Activated T-cell treated with anti-CD3 and anti-CD28 coated beads, Interleukin-2, amount 50 U/mL, for 1 hour (primary cell): Measurements from ENCODE around the gene PIEZO2.

Source experiments
- DNase-seq: peaks from one replicate; pipeline ENCODE4 v3.0.0-alpha.2; 2020

Gene PIEZO2

DNA sequence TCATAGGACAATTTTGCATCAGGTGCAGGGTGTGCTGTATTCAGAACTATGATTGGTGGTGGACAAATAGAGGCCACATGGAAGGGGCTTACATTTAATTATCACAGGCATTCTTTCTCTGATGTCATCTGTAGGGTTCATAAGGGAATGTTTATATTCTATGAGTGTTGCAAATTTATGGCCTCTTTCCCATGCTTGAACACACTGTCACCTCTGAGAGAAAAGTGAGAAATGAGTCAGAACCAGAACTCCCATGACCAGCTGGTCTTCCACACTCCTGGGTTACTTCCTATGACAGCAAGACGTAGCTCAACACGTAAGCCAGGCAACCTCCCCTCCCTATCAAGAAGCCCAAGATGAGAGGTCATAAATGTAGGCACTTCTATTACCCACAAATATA lies 310.8 kb downstream of the PIEZO2 start:
- no peak for DNase-seq

DNA sequence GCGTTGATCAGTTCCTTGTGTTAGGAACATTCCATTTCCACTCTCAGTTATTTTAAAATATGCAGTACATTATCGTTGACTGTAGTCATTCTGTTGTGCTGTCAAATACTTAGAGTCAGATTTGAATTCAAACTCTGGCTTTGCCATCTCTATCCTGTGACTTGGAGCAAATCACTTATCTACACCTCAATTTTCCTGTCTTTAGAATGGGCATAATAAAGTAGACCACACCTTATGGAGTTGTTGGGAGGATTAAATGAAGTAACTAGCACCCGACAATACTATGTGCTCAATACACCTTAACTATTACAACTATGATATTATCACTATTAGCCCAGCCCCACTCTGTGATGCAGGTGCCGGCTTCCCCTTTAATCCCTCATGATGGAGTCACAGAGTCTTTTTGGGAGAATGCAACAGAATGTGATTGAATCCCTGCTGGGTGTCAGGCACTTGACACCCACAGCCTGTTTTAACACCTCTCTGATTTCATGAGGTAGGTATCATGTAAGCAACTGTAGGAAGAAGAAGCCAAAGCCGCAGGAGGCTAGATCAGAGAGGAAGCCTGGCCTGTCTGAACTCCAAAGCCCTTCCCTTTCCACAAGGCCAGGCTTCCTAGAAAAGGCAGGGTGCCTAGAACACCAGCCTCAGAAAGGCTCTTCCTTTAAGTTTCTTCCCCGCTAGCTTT lies 315.1 kb downstream of the PIEZO2 start:
- DNase-seq, result no peak

DNA sequence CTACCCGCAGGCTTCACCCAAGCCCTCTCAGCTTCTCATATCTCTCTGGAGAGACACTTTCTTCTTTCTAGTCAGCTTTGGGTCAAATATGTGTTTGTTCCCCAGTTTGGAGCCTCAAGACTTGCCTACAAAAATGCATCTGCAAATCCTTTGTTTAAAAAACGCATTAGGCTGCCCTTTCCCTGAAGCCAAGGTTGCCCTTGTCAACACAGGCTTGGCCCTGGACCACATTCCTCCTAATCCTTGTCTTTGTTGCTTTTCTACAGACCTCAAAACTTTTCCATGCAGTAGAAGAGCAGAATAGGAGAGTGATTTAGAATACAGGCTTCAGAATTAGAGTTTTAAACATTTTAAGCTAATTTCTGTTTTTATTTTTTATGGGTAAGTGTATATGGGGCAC lies 315.7 kb downstream of the PIEZO2 start:
- no peak for DNase-seq

DNA sequence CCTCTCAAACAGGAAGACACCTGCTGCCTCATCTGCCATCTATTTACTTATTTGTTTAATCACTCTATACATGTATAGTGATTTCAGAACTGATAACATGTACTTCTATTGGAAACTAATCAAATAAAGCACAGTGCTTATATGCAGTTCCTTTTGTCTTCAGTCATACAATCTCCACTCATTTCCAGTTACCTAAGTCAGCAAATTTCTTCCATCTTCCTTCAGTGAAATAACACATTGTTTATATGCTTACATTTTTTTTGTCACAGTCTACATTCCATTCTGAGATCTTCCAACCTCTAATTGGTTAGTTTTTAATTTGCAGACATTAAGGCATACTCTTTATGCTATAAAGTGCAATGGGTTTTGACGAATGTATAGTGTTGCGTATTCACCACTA lies 323.0 kb downstream of the PIEZO2 start:
- no peak for DNase-seq

DNA sequence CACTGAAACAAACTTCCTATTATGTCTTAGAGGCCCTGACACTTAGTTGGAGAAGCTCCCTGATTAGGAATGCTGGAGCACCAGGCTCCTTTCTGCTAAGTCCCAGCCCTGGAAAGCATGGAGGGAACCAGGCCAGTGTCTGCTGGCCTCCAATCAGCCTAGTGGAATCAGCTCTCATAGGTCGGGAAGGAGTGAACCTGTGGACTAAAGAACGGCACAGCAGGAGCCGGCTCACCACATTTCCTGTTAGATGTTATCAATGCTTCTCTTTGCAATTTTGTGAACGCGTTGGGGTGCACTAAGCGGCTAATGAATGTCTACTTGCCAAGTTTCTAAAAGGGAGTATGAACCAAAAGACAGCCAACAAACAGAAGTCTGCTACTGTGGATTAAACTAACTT lies 326.9 kb downstream of the PIEZO2 start:
- no peak for DNase-seq

DNA sequence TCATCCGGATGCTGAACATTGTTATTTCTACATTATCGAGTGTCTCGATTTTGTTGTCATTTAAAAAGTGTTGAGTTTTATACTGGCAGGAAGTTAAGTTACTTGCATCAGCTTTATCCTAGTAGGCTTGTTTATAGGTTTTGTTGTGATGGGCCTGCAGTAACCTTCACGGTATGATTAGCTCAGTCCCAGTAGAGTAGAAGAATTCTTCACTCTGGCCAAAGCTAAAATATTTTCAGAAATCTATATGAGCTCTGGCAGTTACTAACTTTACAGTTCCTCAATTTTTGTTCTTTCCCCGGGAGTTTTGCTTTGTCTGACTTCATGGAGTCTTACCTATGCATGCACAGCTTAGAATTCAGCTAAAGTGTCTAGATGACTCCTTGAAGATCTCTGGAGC lies 328.7 kb downstream of the PIEZO2 start:
- DNase-seq, result no peak

DNA sequence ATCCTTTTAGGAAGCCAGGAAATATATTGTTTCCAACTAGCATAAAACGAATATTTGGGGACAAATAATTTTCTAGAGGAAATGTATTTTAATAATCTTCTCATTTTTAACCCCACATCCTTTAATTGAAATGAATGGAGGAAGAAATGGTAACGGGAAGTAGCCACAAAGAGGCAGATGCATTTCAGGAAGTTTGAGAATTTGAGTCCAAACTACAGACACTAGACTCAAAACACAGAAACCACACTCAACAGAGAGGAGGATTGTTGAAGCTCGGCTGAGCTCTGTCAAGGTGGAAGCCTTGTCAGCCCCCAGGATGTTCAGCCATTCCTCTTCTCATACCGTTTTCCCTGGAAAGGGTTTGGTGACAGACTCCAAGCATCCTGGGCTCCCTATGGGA lies 335.0 kb downstream of the PIEZO2 start:
- DNase-seq, result no peak

DNA sequence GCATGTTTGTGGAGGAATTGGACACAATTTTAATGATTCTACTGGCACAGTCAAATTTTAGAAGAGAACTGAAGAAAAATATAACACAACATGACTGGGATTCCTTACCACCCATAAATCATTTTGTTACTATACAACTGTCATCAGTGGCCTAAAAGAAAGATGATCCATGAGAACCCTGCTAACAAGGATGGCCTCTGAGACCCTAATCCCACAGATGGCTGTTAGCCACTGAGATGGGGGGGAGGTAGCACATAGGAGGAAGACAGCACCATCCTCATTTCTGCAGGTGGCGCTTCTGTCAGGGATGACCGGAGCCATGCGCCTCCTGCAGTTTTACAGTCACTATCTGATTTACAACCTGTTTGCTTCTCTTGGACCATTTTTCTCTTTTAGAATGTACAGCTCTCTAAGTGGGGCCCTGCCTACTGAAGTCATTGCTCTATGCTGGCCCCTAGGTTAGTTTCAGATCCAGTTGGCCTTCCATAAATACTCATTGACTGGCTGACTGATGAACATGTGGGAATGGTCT lies 343.7 kb downstream of the PIEZO2 start:
- no peak for DNase-seq

DNA sequence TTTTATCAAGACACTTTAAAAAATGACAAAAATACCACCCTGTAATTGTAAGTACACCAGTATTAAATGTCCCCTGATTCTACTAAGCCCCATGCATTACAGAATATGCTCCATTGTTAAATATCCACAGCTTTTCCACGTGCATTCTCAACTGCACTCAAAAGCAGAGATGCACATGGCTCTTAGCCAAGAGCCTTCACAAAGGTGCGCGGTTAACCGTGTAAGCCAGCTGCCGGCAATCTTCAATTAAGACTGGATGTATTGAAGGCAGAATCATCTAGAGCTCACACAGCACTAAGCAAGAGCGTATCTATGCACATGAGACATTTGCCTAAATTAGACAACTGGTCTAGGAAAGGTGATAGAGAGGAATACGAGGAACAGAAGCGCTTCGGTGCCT lies 345.2 kb downstream of the PIEZO2 start:
- DNase-seq, result no peak

DNA sequence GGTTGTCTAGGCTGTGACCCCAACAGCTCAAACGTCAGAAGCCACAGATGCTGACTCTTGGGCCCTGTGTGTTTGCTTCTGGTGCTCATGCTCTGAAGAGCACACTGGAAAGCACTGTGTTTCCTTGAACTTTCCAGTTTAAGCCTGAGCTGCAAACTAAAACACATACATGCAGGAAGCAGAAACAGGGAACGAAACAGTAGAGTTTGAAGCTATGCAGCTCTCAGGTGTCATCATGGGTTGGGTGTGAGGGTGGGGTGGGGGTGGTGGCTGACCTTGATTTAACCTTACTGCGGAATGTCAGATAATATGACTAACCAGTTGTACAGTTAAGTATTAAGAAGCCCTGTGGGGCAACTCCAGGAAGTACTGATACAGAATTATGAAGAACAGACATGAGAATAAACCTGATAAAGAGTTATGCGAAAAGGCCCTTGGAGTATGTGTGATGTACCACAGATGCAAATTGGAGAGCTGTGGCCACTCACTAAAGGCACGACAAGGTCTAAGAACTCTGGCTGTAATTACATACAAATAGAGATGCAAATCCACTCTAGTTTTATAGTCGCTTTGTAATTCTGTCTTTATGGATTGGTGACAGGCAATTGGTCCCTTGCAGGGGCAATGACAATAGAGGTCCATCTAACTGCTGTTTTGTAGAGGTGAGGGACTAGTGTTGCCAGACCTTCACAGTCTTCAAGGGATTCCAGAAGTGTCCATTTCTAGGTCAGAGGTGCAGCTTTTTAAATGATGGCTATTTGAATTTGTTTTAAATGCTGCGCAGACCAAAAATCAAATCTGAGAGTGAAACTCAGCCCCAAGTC lies 350.4 kb downstream of the PIEZO2 start:
- no peak for DNase-seq

DNA sequence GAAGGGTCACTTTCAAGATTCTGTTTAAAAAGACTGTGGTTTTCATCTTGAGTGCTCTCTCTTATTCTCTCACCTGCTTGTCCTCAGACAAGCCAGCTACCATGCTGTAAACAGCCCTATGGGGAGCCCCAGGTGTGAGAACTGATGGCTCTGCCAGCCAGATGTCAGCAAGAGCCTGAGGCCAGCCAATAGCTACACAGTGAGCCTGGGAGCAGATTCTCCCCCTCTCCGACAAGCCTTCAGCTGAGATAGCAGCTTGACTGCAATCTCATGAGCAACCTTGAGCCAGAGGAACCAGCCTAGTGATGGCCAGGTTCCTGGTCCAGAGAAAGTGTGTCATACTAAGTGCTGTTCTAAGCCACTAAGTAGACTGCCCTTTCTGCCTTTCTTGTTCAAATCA lies 351.5 kb downstream of the PIEZO2 start:
- no peak for DNase-seq

DNA sequence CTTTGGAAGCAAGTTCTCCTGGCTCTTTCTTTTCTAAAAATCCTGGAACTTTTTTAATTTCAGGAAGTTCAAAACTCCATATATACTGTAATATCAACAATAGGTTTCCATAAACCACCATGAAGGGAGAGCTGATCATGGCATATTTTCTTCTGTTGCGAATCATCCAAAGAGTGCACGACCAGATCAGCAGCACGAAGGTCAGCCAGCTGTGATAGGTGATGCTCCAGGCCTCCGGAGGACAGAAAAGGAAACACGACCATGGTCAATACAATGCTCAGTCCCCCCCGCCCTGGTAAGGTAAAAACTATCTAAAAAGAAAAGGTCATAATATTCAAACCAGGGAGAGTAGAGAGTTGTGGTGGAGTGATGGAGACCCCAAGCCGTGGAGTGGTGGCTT lies 354.6 kb downstream of the PIEZO2 start:
- DNase-seq, result no peak

DNA sequence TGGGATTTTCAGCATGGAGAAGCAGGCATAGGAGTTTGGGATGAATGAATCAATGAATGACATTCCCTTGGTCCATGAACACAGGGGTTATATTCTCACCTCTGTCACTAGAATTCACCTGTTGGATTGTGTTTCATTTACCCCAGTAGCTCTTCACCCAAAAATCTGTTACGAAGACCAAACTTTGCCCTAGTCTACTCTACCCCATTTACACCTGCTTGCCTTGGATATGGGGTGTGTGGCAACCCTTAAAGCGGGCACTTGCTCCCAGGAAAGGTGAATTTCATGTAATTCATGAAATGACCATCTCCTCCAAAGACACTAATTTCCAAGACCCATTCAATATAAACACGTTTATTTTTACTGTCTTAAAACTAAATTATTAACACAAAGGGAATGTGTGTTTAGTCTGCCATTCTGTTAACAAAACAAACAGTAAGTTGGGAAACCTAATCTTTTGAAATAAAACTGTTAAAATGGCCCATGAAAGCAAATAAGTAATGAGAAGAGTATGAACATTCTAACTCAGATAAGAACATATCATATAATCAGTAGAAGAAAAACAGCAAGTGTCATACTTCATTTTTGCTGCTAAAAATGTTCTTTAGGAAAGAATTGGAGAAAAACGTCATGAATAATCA lies 355.5 kb downstream of the PIEZO2 start:
- no peak for DNase-seq

DNA sequence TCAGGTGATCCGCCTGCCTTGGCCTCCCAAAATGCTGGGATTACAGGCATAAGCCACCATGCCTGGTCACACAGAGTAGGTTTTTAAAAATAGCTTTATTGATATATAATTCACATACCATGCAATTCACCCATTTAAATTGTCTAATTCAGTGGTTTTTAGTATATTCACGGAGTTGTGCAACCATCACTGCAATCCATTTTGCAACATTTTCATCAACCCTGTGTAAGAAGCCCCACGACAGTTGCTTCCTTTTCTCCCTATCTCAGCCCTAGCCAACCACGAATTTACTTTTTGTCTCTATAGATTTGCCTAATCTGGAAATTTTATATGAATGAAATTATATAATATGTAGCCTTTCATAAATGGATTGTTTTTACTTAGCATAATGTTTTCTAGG lies 357.2 kb downstream of the PIEZO2 start:
- DNase-seq, result no peak

DNA sequence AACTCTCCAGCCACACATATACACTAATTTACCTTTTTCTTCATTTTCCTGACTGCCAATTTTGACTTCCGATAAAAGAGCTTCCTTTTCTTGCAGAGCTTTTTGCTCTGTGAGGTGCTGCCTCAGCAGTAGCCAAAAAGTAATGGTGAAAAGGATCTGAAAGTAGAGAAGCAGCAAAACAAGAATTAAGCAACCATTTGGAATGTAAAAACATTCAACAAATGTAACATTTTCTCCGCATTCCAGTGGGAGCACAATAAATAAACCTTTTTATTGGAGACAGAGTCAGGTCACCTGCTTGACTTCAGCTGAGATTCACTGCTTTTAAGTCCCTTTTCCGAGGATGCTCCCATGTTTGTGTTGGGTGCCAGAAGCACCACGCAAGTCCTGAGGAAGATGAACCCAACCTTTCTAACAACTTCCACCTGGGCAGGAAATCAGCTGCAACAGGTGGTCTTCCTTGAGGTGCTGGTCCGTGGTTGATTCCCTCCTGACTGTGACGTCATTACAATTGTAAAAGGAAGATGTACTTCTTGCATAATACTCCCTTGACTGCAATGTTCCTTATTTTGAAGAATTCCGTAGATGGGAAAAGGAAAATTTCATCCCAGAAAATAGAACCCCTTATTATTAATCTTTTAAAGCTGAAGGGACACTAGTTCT lies 358.1 kb downstream of the PIEZO2 start:
- no peak for DNase-seq

DNA sequence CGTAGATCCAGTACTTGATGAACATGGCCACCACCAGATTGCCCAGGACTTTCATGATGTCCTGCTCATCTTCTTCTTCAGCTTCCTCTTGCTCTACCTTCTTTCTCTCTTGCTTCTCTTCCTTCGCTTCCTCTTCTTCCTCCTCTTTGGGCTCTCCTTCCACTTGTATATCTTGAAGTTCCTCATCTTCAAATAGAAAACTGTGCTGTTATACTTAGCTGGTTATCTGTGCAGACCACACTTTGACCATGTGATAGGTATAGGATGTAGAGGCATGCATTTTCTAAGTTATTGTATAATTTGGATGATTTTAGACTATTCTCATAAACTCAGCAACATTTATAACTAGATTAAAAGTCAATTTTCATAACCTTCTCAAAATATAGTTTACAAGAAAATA lies 360.2 kb downstream of the PIEZO2 start:
- no peak for DNase-seq

DNA sequence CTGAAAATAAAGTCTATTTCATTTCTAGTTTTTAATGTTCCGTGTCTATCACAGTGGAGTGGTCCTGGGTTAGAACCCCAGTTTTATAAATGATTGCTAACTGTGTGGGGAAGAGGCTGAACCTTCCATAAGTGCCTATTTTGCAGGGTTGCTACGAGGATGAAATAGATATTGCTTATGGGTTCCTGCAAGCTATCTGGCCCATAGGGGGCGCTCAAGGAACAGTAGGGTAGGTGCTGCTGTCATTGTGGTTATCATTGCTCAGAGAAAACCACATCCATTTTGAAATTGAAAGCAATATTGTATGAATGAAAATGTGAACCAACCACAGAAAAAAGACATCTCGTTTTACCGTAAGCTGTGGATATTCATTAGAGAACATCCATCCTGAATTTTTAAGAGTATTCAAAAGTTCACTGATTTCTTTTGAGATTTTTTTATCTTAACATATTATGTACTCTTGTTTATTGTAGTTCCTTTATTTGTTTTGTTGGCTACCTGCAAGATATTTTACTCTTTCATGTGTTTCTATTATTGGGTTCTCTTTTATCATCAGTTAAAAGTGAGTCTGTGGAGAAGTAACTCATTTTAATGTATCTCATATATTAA lies 362.0 kb downstream of the PIEZO2 start:
- peak; percentile 66 for DNase-seq

DNA sequence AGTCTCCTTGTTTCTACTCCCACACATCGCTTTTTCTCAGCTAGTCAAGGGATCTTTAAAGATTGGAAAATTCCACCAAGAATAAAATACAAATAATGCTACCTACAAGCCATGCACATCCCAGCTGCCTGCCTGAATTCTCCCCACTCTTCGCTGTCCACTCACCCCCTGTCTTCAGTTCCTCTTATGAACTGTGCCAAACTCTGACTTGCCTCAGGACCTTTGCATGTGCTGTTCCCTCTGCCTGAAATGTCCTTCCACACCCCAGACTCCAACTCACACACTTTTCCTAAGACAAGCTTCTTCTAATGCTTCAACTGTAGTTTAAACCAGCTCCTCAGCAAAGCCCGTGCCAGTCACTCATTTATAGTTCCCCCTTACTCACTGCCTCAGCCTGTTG lies 363.6 kb downstream of the PIEZO2 start:
- DNase-seq, result no peak

DNA sequence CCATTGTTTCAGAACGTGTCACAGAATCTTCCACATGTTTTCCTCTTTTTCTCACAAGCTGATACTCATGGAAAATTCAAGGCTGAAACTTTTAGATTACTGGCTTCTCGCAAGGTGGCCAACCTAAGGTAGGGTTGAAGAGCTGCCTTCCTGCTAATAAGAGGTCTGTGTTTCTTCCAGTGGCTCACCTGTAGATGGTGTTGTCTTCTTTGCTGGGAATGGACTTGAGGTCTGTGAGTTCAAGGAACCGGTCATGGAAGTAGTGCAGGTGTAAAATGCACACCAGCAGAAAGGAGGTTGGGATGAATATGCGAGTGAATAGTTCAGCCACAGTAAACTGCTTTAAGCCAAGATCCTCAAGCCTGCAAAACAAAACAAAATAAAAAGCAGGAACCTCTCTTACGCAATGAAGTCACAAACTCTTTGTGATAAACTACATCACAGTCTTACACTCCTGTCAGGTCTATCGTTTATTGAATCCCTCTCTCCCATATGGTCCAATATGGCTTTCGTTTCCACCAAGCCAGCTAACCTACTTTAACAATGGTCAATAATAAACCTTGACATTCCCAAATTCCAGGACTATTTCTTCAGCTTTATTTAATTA lies 364.7 kb downstream of the PIEZO2 start:
- no peak for DNase-seq

DNA sequence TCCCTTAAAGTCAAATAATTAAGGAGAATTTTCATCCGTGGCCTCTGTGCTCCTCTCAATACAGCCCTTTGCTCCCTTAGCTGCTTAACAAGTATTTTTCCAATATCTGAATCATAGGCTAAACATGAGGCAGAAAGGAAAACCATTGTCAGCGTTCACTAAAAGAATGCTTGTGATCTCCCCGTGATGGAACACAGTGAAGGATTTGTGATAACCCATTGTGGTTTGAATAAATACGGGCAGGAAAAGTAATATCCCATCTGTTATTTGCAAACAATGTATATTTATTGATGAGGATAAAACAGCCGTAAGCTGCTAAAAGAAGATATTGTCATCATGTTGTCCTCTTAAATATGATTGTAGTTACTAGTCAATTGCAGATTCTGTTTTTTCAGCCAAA lies 365.4 kb downstream of the PIEZO2 start:
- DNase-seq, result no peak

DNA sequence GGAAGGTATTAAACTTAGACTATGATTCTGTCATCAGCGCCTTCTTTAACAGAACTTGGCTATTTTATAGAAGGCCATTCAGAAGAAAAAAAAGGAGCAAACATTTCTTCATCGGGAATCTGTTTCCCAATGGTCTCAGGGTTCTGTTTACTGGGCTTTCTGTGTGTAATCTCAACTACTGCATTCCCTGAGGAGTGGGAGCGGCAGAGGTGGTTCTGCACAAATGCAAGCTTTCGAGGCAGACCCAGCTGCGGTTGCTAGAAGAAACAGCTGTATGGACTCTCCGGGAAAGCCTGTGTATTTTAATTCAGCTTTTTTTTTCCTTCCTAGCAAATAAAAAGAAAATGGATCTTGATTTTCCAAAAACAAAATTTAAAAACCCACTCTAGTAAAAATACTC lies 372.9 kb downstream of the PIEZO2 start:
- no peak for DNase-seq

DNA sequence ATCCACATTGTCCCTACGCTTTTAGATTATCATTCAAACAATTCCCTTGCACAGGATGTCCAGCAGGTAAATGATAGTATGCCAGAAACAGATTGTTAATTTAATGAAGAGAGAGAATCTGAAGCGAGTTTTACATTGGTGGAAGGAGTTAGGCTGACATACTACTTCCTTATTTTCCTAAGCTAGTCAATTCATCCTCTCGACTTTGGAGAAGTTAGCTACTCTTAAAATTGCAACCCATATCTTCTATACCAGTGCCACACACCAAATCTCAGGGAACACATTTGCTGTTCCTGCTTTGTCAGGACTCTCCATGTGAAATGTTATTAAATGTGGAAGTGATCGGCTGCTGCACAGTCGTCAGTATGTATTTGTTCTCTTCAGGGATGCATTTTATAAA lies 374.3 kb downstream of the PIEZO2 start:
- no peak for DNase-seq
